HG02571 (cell line): Measurements from ENCODE around the gene CAMTA1.

ENCODE experiments used
- ATAC-seq: cut with Tn5 transposase; IDR thresholded peaks from one replicate; pipeline ENCODE4 v1.9.1; 2021; ENCODE audit warnings: mild to moderate bottlenecking, moderate library complexity; ENCODE audit not compliant: unreplicated experiment

The CAMTA1 gene

DNA sequence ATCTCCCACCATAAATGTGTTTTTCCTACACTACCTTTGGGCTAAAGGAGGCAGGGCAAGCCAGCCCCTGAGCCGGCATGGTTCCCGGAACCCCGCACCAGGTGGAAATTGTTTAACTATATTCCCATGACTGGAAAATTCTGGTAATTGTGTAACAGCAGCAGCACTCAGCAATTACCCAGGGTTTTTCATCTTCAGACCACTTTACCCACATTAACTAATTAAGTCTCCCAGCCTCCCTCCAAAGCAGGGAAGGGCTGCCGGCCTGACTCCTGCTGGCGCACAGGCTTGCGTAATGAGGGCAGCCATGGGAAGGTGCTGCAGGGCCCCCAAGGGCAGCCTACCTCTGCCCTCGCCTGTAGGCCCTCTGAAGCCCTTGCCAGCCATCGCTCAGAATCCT, 845.1 kb downstream of the CAMTA1 start:
- no peak for ATAC-seq

DNA sequence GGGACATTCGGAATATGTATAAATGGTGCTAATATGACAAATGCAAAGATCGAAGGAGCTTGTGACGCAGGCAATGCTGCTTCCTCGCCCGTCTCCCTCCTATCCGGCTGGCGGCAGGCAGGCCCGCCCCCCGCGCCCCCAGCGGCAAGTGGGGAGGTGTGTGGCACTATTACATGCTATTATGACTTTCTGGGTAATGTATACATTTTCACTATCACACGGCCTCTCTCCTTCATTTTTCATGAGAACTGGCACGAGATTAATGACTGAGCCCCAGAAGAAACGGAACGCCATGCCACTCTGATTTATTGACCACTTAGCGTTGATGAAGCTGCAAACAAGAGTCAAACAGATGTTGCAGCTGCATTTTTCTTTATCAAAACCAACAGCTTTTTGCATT, 846.9 kb downstream of the CAMTA1 start:
- ATAC-seq, result no peak

DNA sequence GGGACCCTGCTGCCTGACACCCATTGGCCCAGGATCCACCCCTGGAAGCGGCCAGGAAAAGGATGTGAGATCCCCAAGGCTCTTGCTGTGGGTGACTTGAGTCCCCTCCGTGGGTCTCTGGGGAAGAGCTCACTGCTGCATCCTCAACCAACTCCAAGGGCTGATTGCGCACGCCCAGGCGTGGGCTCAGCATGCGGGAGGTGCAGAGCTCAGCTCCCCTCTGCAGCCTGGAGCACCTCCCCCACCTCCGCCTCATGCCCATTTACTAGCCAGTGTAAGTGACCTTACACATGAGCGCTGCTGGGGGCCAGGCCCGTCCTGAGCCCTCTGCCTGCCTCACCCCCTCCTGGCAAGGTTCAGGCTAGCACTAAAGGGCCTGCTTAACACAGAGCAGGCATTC, 847.4 kb downstream of the CAMTA1 start:
- ATAC-seq, result no peak

DNA sequence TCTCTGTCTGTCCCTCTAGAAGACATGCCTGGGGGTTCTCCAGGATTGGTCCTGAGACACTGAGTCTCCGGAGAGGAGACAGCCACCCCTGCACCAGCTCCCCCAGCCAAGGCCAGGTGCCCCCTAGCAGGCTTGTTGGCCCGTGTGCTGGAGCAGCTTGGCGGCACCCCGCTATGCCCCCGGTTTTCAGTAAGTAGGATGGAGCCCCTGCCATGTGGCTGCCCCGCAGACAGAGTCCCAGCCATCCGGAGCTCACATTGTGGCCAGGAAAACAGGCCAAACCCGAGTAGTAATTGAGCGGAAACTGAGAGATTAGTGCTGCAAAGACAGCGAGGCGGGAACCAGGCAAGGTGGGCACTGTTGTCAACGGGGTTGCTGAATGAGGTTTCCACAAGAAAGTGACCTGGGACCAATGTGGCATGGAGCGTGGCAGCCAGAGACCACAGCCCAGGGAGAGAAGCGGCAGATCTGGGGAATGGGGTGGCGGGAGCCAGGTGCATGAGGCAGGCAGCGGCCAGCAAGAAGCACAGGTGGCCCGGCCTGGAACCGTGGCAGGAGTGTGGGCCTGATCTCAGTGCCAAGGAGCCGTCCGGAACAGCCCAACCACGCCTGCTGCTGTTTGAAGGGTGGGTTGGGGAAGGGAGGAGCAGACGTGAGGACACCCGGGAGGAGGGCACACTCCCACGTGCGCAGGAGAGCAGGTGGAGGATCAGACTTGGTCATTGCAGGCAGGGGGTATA, 848.4 kb downstream of the CAMTA1 start:
- ATAC-seq, result no peak

DNA sequence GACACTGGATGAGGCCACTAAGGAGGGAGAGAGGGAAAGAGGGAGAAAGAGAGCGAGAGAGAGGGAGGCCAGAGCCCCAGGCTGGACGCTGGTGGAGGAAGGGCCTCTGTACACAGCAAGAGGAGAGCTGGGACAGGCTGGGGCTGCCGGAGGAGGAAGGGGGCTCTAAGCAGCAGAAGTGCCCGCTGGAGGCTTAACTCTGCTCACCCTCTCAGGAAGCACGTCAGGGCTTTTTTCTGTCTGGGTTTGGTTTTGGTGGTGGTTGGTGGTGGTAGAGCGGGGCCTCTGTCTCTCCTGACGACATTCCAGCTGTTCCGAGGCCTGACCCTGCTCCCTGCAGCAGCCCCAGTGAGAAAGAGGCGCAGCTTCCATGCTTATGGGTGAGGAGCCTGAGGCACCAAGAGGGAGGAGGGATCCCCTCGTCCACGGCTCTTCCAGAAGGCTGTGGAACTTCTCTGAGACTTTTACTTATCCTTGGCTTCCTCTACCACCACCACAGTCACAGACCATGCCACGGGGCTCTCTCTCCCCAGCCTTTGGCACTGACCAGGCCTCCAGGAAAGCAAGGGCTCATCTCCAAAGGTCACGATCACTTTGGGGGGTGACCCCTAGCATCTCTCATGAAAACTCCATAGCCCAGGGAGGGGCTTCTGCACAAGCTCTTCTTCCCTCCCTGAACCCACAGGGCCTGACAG, 849.4 kb downstream of the CAMTA1 start:
- ATAC-seq, result no peak

DNA sequence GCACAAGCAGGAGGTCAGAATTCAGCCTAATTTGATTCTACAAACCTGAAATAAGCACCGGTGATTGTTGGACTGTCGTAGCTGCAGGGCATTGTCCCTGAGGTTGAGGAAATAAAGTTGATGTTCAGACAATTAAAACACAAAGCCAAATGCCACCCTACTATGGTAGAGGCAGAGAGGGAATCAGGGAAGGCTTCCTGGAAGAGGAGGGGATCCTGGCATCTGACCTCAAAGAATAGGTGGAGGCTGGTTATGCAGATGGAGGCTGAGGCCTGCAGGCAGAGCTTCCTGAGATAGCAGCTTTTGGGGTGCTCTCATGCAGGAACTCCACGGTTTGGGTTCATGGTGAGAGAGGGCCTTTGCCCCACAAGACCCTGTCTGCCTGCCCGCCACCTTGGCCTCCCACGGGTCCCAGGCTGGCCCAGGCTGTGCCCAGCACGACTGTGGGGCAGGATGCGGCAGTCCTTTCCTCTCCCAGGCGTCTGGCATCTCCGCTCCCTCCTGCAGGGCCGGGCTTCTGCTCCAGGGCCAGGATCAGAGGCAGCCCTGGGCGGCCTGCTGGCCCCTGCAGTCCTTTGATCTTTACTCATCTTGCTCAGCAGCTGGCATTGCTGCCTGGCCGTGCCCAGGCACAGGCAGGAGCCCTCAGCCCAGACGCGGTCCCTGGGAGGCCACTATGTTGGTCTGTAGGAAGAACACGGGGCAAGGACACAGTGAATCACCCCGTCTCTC, 851.7 kb downstream of the CAMTA1 start:
- no peak for ATAC-seq

DNA sequence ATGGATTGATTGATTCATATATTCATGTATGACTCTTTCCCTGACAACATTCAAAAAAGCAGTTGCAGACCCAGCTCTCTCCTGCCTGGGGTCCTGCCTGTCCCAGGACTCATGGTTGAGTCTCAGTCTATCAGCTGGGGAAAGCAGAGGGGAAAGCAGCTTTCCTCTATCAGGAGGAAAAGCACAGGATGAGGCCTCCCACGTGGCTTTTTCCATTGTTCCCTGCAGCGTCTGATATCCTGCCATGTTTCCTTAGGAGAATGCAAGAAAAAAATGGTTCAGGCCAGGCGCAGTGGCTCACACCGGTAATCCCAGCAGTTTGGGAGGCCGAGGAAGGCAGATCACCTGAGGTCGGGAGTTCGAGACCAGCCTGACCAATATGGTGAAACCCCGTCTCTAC, 852.8 kb downstream of the CAMTA1 start:
- no peak for ATAC-seq

DNA sequence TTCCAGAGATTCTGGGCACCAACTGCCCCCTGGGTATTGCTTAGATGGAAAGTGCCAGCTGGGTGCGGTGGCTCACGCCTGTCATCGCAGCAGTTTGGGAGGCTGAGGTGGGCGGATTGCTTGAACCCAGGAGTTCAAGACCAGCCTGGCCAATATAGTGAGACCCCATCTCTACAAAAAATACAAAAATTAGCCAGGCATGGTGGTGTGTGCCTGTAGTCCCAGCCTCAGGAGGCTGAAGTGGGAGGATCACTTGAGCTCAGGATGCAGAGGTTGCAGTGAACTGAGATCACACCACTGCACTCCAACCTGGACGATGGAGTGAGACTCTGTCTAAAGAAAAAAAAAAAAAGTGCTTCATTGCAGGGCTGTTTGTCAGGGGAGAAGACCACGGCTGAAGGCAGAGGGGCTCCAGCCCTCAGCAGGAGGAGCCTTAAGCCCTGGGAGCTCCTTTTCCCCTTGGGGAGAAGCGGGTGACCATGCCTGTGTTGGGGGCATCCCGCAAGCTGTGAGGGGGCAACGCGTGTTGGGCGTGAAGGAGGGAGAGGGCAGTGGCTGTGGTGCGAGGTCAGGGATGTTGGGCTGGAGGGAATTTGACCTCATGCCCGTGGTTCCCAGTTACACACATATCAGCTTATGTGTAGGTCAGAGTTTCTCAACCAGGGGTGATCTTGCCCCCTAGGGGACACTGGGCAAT, 854.3 kb downstream of the CAMTA1 start:
- no peak for ATAC-seq

DNA sequence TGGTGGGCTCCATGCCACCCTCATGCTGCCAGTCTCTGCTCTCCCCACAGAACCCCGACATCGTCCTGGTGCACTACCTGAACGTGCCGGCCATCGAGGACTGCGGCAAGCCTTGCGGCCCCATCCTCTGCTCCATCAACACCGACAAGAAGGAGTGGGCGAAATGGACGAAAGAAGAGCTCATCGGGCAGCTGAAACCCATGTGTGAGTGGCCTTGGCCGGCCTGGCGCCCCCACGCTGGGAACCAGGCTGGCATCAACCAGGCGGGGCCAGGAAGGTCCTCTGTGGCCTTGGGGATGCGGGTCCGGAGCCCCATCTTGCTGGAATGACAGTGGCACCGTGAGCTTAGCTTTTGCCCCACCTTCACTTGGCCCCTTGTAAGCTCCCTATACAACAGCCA, 855.1 kb downstream of the CAMTA1 start:
- ATAC-seq, result no peak

DNA sequence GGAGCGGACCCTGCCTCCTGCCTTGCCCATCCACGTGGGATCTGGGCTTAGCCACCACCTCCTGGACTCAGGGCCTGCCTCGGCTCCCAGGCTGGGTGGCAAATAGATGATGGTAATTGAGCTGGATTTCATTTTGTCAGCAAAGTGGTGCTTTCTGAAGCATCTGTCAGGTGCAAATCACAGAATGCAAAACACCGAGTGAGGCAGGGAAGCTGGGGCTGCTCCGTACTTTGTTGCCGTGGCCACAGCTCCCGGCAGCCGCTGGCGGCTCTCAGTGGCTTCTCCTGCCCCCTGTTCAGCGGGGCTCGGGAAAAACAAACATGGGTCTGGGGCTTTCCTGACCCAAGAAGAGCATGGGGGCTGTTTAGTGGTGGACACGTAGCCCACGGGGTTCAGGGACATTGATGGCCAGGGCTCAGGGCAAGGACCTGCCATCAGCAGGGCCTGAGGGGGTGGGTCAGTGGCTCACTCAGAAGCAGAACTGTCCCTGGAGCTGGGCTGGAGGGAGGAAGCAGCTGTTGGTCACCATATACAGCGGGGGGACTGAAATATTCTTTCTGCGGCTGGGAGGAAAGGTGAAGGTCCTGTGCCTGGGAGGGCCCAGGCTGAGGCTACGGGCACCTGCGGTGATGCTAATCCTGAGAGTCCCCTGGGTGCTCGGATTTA, 855.8 kb downstream of the CAMTA1 start:
- no peak for ATAC-seq

DNA sequence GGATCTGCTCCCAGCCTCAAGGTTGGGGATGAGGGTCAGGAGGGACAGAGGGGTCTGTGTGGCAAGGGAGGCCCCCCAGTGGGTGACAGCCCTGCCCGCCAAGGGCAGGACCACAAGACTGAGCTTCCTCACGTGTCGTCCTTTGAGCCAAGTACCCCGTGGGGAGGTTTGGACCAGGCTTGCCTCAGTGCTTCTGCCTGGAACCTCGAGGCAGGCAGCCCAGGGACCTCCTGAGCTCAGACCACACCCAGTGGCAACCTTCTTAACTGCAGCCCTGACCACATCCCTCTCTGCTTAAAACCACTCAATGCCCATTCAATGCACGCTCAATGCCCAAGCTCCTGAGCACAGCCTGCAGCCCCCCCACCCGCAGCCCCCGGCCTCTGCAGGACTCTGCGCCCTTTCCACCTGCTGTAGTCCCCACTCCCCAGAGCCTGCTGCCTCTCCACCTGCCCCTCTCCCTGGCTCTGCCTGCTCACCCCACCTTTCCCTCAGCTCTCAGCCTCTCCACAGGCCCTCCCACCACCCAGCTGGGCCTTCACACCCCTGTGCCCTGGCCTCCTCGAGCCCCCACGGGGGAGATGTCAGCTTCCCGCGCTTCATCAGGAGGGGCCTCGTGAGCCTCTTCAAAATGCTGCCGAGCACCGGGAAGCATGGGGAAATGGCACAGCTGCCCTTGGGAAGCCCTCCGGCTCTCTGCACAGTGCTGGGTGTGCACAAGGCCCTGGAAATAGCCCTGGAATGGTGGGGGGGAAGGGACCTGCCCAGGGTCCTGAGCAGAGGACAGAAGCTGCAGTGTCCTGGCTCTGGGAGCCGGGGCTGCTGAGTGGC, 856.5 kb downstream of the CAMTA1 start:
- ATAC-seq, result no peak

DNA sequence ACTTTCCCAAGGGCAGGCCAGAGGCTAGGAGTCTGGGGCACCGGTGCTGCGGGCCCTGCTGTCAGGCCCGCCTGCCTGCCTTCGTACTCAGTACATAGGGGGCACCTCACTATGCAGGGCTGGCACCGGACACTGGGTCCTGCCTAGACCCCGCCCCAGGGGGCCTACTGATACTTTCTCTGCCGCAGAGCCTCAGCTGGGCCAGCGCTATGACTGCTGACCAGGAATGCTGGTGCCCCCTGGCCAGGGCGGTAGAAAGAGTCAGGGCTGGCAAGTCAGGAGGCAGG, 857.1 kb downstream of the CAMTA1 start:
- no peak for ATAC-seq

DNA sequence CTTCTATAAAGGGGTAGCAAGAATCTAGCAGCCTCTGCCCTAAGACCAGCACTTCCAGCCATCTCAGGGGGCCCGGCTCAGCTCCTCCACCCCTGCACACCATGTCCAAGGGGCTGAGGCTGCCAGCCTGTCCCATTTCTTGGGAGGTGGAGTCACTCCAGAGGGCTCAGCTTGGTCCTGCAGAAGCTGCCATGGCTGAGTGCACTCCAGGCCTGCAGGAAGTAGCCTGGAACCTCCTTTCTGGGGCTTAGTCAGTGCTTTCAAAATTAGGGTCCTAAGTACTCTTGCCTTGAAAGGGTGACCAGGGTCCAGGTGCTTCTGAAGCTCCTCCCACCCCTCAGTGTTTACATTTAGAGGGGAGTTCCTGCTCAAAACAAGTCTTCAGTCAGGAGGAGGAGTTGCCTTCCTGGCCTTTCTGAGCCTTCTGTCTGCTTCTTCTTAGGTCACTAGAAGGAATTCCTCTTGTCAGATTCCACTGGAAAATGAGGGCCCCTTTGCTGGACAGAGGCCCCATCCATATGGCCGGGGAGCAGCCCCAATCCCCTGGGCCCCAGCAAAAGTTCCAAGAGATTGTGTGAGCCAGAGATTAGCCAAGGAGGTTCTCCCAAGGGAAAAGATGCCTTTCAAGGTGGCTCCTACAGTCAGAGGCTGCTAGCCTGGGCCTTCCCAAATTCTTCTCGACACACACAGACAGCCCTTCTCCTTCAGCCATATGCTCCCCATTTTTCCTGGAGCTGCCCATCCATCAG, 857.7 kb downstream of the CAMTA1 start:
- ATAC-seq, result no peak

DNA sequence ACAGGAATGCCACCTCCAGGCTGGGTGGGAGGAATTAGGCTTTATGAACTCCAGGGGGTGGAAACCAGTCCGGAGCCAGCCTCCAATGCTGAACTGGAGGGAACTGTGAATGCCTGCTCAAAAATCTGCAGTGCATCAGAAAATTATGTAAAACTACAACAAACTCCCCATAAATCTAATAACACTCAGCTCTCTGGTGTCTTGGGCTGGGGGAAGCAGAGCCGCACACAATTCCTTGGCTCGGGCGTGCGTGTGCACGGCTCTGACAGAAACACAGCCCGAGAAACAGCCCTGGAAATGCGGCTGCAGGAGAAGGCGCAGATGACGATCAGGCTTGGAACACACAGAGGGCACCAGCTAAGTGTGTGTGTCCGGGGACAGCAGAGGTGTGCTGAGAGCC, 858.3 kb downstream of the CAMTA1 start:
- ATAC-seq, result no peak

DNA sequence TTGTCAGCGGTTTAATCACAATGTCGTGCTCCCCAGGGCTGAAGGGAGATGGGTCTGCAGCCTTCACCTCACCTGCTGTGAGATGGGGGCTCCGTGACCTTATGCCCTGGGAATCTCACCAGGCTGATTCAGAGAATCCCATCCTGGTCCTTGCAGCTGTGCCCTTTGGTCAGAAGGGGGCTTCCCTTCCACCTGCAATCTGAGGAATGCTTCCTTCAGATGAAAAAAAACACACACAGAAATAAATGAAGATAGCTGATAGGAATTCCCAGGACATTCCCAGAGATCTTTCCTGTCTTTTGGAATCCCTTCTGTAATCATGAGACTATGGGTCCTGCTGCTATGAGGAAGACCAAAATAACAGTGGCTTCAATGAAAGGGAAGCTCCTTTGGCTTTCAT, 858.8 kb downstream of the CAMTA1 start:
- no peak for ATAC-seq

DNA sequence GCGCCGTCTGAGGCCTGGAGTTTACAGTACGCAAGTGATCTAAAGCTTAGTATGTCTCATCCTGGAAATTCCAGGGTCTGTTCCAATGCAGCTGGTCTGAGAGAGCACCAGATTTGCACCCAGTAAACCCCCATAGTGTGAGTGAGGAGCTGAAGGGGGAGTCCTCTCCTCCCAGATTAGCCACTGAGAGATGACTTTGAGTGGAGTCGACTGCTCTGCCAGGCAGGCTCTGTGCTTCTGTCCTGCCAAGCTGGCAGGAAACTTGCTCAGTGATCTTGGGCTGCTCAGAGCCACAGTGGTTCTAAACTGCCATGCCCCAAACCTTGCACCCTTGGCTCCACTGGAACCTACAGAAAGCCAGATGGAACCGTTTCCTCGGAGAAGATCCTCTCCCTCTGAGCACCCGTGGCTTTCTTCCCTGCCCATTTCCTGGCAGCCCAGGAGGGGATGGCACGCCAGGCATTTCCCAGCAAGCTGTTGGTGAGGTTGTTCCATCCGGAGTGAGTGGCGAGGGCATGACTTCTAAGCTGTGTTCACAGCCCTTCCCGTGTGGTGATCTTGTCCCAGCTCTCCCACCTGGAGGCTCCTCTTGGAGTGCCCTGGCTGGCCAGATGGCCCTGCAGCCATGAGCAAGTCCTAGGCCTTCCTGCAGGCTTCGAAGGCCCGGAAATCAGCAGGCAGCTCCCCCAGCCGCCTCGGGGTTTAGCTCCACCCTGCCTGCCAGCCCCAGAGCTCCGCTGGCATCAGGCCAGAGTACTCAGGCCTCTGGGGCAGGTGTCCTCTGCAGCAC, 859.9 kb downstream of the CAMTA1 start:
- ATAC-seq, result no peak

DNA sequence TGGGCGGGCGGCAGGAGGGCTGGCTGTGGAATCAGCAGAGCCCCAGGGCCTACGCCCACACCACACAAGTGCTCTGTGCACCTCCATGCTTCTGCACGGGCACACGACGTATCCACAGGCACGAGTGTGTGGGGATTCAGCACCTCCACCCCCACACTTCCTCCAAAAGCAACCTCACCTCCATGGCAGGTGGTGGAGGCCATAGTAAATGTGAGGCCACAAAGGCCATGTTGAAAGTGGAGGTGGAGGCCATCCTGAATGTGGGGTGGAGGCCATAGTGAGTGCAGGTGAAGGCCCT, 860.4 kb downstream of the CAMTA1 start:
- ATAC-seq, result no peak

DNA sequence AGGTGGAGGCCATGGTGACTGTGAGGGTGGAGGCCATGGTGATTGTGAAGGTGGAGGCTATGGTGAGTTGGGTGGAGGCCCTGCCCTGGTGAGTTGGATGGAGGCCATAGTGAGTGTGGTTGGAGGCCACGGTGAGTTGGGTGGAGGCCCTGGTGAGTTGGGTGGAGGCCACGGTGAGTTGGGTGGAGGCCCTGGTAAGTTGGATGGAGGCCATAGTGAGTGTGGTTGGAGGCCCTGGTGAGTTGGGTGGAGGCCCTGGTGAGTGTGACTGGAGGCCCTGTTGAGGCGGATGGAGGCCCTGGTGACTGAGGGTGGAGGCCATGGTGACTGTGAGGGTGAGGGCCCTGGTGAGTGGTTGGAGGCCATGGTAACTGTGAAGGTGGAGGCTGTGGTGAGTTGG, 860.9 kb downstream of the CAMTA1 start:
- no peak for ATAC-seq
